GM21390 (cell line): ENCODE measurements around the gene HDAC4.

Experiments
- ATAC-seq: cut with Tn5 transposase; IDR thresholded peaks from one replicate; pipeline ENCODE4 v1.9.1; 2021; ENCODE audit not compliant: unreplicated experiment

HDAC4 gene

DNA sequence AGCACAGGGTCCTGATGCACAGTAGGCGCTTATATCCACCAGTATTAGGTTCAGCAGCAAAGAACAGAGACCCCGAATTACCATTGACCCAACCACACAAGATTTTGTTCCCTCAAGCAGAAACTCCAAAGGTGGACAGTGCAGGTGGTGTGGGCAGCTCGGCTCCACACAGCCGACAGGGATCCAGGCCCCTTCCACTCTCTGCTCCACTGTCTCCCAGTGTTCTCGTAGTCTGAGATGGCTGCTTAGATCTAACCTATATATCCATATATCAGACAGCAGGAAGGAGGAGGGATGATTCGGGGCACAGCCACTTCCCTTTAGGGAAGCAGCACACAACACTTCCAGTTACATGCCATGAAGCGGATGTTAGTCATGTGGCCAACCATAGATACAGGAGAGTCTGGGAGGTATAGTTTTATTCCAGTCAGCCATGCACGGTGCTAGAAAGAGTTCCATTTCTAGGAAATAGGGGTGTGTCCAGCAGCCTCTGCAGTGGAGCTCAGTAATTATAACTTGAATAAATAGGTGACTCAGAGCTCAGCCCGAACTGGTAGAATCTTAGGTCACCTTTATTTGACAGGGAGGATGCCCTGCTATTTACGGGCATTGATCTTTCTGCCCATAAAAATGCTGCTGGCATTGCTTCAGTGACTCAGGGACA lies 394.1 kb downstream of the HDAC4 start:
- no peak for ATAC-seq

DNA sequence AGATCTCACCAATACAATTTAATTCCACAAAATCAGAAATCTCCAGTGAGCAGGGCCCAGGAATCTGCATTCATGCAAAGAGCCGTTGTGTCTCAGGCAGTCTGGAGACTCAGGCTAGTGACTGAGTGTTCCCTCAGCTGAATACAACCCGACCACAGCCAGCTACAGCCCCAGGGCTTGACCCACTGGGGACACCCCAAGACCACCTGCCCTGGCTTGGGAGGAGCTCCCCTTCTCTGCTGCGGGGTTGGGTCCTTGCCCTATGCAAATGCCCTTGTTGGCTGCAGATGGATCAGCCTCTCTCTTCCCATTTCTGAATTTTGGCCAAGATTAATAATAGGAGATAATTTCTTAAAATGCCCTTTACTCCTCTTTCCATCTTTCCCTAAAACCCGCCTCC lies 395.2 kb downstream of the HDAC4 start:
- ATAC-seq = no peak

DNA sequence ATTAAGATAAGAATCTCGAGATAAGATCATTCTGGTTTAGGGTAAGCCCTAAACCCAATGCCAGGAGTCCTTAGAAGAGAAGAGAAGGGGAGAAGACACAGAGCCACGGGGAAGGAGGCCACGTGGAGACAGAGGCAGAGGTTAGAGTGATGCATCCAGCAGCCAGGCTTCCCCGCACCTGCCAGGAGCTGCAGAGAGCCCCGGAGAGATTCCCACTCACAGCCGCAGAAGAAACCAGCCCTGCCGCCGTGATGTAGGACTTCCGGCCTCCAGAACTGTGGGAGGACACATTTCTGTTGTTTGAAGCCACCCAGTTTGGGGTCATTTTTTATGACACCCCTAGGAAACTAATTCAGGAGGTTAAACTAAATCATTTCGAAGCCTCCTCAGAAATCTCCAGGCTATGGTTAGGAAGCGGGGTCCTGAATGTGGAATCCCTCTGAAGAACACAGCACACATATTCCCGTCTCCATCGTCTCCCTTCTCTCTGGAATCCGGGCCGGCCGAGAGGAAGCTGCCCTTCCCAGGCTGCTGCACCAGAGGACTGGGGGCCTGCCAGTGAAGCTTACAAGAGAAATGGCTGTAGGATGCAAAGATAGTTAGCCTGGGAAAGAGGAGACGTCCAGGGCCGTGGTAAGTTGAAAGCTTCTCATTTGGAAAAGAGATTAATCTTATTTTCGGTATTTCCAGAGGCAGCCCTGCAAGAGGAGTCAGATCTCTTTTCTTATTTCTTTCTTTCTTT lies 396.4 kb downstream of the HDAC4 start:
- ATAC-seq = no peak

DNA sequence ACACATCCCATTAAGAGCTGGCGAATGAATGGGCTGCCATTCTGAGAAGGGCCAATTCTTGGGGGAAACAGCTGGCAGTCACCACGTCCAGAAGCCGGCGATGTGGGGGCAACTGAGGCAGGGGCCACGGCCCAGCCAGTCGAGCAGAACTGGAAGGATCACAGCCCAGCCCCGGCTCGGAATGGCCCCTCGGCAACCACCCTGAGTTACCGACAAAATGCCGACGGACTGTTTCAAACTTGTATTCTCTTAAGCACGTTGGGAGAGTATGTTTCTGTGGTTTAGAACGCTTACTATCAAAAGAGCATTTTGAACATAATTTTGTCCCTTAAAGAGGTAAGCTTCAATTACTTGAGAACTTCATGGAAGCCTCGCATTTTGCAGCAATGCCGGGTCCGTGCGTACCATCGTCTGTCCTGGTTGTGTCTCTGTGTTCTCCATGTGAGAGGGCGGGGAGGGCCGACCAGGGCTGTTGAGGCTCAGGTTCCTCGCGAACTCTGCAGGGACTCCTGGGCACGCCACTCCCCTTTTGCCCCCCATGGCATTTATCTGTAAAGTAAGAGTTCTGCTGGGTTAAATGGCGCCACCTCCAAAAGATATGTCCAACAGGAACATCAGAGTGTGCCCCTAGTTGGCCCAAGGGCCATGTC lies 397.1 kb downstream of the HDAC4 start:
- no peak for ATAC-seq

DNA sequence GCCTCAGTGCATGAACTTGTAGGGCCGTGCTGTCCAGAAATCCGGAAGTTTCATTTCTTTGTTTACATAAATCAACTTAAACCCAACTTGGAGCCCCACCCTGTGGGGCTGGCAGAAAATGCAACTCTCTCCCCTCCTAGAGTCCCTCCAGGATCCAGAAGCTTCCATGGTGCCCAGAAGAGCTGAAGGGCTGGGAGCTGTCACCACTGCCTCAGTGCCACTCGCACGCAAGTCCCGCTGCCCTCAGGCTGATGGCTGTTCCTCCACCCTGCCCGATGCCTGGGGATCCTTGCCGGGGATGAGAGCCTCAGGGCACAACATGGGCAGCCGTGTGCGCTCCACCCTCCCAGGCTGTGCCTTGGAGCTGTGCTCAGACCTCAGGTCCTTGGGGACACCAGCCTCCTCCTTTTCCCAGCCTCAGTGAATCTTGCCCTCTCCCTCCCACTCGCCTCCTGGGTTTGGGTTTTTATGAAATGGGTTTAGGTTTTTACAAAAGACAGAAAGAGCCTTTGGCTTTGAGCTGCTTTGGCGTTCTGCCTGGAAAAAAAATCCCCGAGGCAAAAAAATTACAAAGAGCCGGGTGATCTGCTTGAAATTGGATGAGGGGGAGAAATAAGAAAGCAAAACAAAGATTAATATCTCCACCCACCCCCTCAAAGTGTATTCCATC lies 397.7 kb downstream of the HDAC4 start:
- ATAC-seq = no peak

DNA sequence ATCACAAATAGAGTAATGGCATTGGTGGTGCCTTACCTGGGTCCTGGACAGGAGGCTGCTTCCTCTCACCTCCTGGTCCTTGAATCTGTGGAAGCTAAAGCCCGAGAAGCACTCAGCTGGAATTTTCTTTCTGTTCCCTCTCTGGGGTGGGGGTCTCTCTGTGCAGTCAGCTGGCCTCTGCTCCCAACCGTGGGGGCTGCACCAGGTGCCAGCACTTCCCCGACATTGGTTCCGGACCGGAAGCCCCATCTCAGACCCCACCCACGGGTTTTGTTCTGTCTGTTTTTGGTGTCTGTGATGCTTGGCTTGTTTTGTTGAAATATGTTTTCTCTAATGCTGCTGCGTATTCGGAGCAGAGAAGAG lies 398.2 kb downstream of the HDAC4 start:
- ATAC-seq = no peak

DNA sequence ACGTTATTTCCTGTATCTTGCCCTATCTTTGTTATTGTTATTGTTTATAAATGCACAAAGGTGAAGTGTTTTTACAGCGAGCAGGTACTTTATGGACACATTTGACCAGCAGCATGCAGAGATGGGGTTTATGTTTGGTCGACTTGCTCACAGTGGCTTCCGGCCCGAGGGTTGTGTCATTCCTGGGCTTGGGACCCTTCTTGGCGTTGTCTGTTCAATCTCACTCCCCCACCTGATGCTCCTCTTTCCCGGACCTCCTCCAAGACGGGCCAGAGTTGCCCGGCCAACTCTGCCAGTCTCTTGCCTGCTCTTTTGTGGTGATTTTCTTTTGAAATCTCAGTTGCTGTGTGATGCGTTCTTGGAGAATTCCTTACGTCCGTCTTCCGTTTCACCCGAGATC lies 399.0 kb downstream of the HDAC4 start:
- ATAC-seq = no peak

DNA sequence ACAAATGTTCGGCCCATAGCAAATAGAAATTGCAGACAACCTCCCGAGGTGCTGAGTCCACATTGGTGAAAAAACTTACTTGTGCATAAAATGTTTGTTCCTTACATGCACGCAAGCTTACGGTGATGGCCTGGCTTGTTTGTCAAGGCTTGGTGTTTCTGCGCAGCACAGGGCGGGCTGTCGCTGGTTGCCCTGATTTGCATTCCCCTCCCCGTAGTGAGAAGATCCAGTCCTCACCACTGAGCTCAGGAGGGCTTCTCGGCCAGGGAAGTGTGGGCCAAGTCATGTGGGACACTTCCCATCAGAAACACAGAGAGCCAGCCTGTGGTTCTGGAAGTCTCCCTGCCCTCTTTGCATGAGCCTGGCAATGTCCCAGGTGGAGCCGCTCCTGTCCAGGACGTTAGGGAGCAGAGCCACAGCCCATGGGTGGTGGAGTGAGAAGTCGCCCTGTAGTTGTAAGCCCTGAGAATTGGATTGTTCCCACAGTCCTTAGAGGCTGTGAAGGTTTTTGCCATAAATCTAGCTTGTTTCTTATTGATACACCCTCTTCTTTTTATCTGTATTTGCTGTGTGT lies 400.2 kb downstream of the HDAC4 start:
- no peak for ATAC-seq

DNA sequence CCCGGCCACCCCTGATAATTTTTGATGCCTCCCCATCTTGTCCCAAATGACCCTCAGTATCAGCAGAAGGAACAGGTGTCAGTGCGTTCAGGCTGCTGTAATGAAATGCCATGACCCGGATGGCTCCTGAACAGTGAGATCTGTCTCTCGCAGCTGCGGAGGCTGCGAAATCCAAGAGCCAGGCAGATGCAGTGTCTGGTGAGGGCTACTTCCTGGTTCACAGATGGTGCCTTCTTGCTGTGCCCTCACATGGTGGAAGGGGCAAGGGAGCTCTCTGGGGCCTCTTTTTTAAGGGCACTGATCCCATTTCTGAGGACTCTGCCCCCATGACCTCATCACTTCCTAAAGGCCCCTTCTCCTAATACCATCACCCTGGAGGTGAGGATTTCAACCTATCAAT lies 400.7 kb downstream of the HDAC4 start:
- no peak for ATAC-seq

DNA sequence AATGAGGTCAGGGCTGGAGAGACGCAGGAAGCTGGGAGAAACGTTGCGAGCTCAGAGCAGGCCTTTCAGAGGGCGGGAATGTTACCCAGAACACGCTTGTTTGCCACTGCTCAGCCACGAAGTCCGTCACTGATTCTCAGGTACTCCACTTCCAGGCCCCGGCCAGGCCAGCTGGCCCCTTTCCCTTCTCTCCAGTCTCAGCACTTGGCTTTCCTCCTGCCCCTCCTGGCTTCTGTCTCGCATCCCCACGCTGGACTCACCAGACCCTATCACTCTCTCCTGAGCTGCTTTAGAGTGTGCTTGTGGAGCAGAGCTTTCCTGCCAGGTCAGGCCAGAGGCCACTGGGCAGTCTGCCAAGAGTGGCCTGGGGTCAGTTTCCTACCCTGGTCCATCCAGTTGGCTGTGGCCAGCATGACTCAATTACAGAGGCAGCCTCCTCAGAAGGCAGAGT lies 401.5 kb downstream of the HDAC4 start:
- ATAC-seq = no peak

DNA sequence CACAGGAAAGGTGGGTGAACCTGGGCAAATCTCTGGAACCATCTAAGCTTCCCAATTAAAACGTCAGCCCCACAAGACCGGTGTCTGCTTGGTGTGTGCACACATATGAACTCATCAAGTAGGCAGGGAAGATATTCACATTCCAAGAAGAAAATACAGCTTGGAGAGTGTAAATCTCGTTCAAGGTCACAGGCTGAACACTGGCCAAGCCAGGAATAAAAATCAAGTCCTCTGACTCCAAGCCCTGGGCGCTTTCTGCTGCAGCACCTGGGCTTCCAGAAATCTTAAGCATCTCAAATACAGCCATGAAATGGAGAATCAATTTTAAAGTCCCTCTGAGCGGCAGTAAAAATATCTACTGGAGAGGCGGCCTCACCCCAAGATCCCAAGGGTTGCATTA lies 402.0 kb downstream of the HDAC4 start:
- no peak for ATAC-seq
